ENCODE data around the gene NUTM2E. TPM values are rescaled to one million over a fixed set of nuclear protein-coding genes. Genes with fewer than 3 reads are reported as not detected.
"Not testable (repeated sequence)": the region's sequence is repeated elsewhere in the genome, so short reads cannot be mapped to it uniquely, and the experiment has no call there.

Gene NUTM2E, protein sequence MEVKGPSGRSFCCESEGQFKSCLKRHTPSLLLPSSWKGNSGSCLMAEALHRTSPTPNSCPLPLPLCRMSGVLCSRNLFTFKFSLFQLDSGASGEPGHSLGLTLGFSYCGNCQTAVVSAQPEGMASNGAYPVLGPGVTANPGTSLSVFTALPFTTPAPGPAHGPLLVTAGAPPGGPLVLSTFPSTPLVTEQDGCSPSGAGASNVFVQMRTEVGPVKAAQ (N-terminal part only)
- 0.24 TPM for polyA plus RNA-seq (2013)

DNA sequence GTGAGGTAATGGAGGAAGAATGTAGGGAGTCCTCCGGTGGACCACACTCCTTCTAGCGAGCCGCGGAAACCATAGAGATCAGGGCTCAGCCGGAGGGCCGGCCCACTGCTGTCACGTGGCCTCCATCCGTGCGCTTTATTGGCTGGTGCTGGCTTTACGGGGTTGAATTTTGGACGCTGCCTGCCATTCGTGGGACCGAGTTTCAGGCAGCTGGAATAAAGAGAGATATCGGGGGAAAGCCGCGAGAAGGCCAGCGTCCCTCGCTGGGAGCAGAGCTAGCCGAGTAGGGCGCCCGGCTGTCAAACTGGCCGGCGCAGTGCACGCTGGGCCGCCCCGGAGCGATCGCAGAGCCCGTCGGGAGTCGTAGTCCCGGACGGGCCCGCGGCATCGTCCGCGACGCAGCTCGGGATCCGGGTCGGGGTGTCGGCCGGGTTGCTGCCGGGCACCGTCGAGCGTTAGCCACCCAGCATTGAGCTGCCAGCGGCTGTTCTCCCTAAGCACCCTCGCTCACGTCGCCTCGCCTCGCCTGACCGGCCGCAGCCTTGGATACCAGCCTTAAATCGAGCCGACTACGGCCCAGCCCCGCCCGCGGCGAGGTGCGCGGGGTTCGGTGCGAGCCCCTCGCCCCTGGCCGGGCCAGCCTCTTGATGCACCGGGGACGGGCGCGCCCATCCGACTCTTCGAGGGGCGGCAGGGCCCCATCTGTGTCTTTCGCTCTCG, at the start of gene NUTM2E:
Gene NUTM2E (plus strand): TSS at position 244 of the 720 bp plus-strand sequence. CDS start 15,002 bp downstream, outside the sequence.
- Histone ChIP-seq H3K4me1 (ENCODE audit: control extremely low read depth in 1 of 4, control insufficient read depth in 4 of 4, insufficient read depth in 4 of 4, low read length in 3 of 4) (peaks cover 0 to 11% (median 2%) of the 10 kb centered on the region in 4 experiments), H3K27ac (ENCODE audit: insufficient read depth in 1 of 2, low read depth in 1 of 2, low read length in 2 of 2, poor library complexity in 1 of 2, severe bottlenecking in 2 of 2) (peak within 1 kb of the TSS; percentile 25 to 66), H3K4me3 (ENCODE audit: control insufficient read depth in 1 of 7, extremely low read depth in 1 of 7, insufficient read depth in 4 of 7, low read depth in 2 of 7, low read length in 6 of 7) (peak within 1 kb of the TSS; percentile 31 to 77 (median 51))
- H3K9me3 ChIP-seq (ENCODE audit: control extremely low read depth in 1 of 5, control insufficient read depth in 4 of 5, insufficient read depth in 2 of 5, low read depth in 1 of 5, low read length in 4 of 5); H3K27me3 ChIP-seq (replicated peaks in 2 of 5; ENCODE audit: control insufficient read depth in 4 of 5, insufficient read depth in 5 of 5, low read length in 4 of 5); POLR2A ChIA-PET; CTCF ChIA-PET; H3K36me3 ChIP-seq (ENCODE audit: control insufficient read depth in 4 of 4, insufficient read depth in 4 of 4, low read length in 3 of 4): not testable (repeated sequence)
- WGBS (ENCODE audit: insufficient coverage), result 0% methylated on average over 2 of the region's 78 CpGs
- DNase-seq, result peak; percentile 51 to 89 (median 81)

DNA sequence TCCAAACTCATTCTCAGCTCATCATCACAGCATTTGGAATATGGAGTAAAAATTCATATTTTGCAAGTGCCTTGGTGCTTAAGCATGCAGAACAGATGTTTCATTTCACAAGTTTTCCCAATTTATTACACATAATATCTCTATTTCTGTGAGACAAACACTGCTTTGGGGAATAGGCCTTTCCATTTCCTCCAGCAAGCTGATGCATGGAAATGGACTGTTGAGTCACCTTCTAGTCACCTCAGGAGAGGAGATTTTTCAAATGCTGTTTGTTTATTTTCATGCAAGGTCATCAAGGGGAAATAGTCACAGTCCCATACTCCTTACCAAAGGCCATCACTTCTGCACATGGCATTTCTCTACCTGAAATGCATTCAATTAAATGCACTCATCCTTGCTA, 48.5 kb upstream of the NUTM2E start:
- H3K4me3 ChIP-seq (ENCODE audit: control insufficient read depth in 1 of 7, extremely low read depth in 1 of 7, insufficient read depth in 4 of 7, low read depth in 2 of 7, low read length in 6 of 7); DNase-seq; H3K27ac ChIP-seq (ENCODE audit: insufficient read depth in 1 of 2, low read depth in 1 of 2, low read length in 2 of 2, poor library complexity in 1 of 2, severe bottlenecking in 2 of 2); H3K27me3 ChIP-seq (replicated peaks in 2 of 5; ENCODE audit: control insufficient read depth in 4 of 5, insufficient read depth in 5 of 5, low read length in 4 of 5); POLR2A ChIA-PET; H3K4me1 ChIP-seq (ENCODE audit: control extremely low read depth in 1 of 4, control insufficient read depth in 4 of 4, insufficient read depth in 4 of 4, low read length in 3 of 4); H3K9me3 ChIP-seq (ENCODE audit: control extremely low read depth in 1 of 5, control insufficient read depth in 4 of 5, insufficient read depth in 2 of 5, low read depth in 1 of 5, low read length in 4 of 5); CTCF ChIA-PET; H3K36me3 ChIP-seq (ENCODE audit: control insufficient read depth in 4 of 4, insufficient read depth in 4 of 4, low read length in 3 of 4): not testable (repeated sequence)

DNA sequence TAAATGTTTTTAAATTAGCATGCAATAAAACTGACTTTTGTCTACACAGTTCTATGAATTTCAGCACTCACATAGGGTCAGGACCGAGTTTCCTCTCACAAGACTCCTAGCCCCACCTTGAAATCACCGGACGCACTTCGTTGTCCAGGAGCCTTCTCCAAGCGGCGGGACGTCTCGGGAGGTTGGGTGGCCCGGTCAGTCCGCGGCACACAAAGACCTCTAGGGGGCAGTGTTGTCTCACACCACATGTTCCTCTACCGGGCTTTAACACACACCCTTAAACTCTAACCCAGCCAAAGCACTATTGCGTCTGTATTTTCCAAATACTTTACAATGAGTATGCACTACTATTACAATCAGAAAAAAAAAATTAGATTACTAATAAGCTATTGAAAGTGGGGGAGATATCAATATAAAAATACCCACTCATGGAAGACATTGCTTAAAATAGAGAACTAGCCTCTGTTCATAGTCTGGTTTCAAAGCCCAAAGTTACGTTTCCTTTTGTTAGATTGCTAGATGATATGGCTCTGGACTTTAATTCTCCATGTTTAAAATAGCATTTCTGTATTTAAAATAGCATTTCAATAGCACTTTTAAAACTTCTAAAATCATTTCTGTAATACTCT, 47.1 kb upstream of the NUTM2E start:
- H3K4me3 ChIP-seq (ENCODE audit: control insufficient read depth in 1 of 7, extremely low read depth in 1 of 7, insufficient read depth in 4 of 7, low read depth in 2 of 7, low read length in 6 of 7), result peak overlapping the region in 1 of 7 experiments; percentile 40
- H3K9me3 ChIP-seq (ENCODE audit: control extremely low read depth in 1 of 5, control insufficient read depth in 4 of 5, insufficient read depth in 2 of 5, low read depth in 1 of 5, low read length in 4 of 5); H3K36me3 ChIP-seq (ENCODE audit: control insufficient read depth in 4 of 4, insufficient read depth in 4 of 4, low read length in 3 of 4); H3K4me1 ChIP-seq (ENCODE audit: control extremely low read depth in 1 of 4, control insufficient read depth in 4 of 4, insufficient read depth in 4 of 4, low read length in 3 of 4); CTCF ChIA-PET; H3K27ac ChIP-seq (ENCODE audit: insufficient read depth in 1 of 2, low read depth in 1 of 2, low read length in 2 of 2, poor library complexity in 1 of 2, severe bottlenecking in 2 of 2); POLR2A ChIA-PET; H3K27me3 ChIP-seq (replicated peaks in 2 of 5; ENCODE audit: control insufficient read depth in 4 of 5, insufficient read depth in 5 of 5, low read length in 4 of 5): not testable (repeated sequence)
- no CpG with 5 or more reads among the region's 14 CpGs for WGBS (ENCODE audit: insufficient coverage)
- DNase-seq, result peak; percentile 45 to 77 (median 75)

DNA sequence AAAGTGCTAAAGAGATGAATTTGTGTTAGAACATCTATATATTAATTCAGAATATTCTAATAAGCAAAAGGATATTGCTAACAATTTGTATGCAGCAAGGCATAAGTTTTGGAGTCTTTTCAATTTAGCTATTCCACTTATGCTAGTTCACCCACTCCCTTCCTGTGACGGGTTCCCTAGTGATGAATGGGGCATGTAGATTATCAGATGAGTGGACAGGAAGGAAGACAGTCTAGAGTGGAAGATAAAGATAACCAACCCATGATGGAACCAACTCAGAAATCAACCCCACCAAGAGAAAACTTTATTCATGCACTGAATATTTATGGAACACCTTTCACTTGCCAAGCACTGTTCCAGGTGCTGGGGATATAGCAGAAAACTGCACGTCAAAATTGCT, 46.5 kb upstream of the NUTM2E start:
- peak overlapping the region in 1 of 7 experiments; percentile 40 for H3K4me3 ChIP-seq (ENCODE audit: control insufficient read depth in 1 of 7, extremely low read depth in 1 of 7, insufficient read depth in 4 of 7, low read depth in 2 of 7, low read length in 6 of 7)
- POLR2A ChIA-PET; H3K4me1 ChIP-seq (ENCODE audit: control extremely low read depth in 1 of 4, control insufficient read depth in 4 of 4, insufficient read depth in 4 of 4, low read length in 3 of 4); CTCF ChIA-PET; H3K9me3 ChIP-seq (ENCODE audit: control extremely low read depth in 1 of 5, control insufficient read depth in 4 of 5, insufficient read depth in 2 of 5, low read depth in 1 of 5, low read length in 4 of 5); H3K27ac ChIP-seq (ENCODE audit: insufficient read depth in 1 of 2, low read depth in 1 of 2, low read length in 2 of 2, poor library complexity in 1 of 2, severe bottlenecking in 2 of 2); H3K27me3 ChIP-seq (replicated peaks in 2 of 5; ENCODE audit: control insufficient read depth in 4 of 5, insufficient read depth in 5 of 5, low read length in 4 of 5); H3K36me3 ChIP-seq (ENCODE audit: control insufficient read depth in 4 of 4, insufficient read depth in 4 of 4, low read length in 3 of 4): not testable (repeated sequence)
- peak in 2 of 3 donors; percentile 9 to 15 for DNase-seq
- no CpG with 5 or more reads among the region's 2 CpGs for whole genome bisulfite sequencing (ENCODE audit: insufficient coverage)

DNA sequence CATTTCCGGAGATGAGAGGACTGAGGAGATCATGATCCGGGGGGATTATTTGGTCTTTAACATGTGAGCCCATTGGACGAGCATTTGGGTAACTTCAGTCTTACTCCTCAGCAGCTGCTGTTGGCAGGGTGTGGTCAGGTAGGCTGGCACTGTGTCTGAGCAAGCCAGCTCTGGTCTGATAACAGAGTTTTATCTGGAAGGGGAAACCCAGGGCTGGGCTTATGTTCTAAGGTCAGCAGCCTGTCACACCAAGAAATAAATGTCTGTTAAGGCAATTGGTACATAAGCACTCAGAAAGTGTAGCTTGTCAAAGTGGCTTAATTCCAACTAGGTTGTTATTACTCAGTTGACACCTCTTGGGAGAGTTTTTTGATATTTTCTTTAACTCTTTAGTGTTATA, 45.0 kb upstream of the NUTM2E start:
- CTCF ChIA-PET; DNase-seq; H3K27me3 ChIP-seq (replicated peaks in 2 of 5; ENCODE audit: control insufficient read depth in 4 of 5, insufficient read depth in 5 of 5, low read length in 4 of 5); H3K4me1 ChIP-seq (ENCODE audit: control extremely low read depth in 1 of 4, control insufficient read depth in 4 of 4, insufficient read depth in 4 of 4, low read length in 3 of 4); H3K27ac ChIP-seq (ENCODE audit: insufficient read depth in 1 of 2, low read depth in 1 of 2, low read length in 2 of 2, poor library complexity in 1 of 2, severe bottlenecking in 2 of 2); H3K4me3 ChIP-seq (ENCODE audit: control insufficient read depth in 1 of 7, extremely low read depth in 1 of 7, insufficient read depth in 4 of 7, low read depth in 2 of 7, low read length in 6 of 7); H3K9me3 ChIP-seq (ENCODE audit: control extremely low read depth in 1 of 5, control insufficient read depth in 4 of 5, insufficient read depth in 2 of 5, low read depth in 1 of 5, low read length in 4 of 5); POLR2A ChIA-PET; H3K36me3 ChIP-seq (ENCODE audit: control insufficient read depth in 4 of 4, insufficient read depth in 4 of 4, low read length in 3 of 4): not testable (repeated sequence)
- no CpG with 5 or more reads among the region's 3 CpGs for WGBS (ENCODE audit: insufficient coverage)

DNA sequence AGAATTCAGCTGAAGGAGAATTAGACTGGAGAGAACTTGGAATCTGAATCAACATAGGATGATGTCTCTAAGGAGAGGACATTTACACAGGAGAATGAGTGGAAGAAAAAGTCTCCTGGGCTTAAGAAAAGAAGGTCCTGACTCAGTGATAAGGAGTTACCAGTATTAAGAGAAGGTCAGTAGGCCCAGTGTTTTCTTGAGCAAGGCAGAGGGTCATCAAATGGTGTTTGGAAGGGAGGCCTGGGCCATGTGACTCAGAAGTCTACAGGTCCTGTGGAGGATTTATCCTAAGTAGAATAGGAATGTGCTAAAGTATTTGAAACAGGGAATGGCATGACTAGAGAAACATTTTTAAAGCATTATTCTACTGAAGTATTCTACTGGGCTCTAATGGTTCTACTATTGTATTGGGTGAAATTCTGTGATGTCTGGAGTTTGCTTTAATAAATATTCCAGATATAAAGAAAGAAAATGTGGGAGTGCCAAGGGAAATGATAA, 39.0 kb upstream of the NUTM2E start:
- H3K27ac ChIP-seq (ENCODE audit: insufficient read depth in 1 of 2, low read depth in 1 of 2, low read length in 2 of 2, poor library complexity in 1 of 2, severe bottlenecking in 2 of 2); H3K9me3 ChIP-seq (ENCODE audit: control extremely low read depth in 1 of 5, control insufficient read depth in 4 of 5, insufficient read depth in 2 of 5, low read depth in 1 of 5, low read length in 4 of 5); CTCF ChIA-PET; POLR2A ChIA-PET; H3K4me3 ChIP-seq (ENCODE audit: control insufficient read depth in 1 of 7, extremely low read depth in 1 of 7, insufficient read depth in 4 of 7, low read depth in 2 of 7, low read length in 6 of 7); H3K36me3 ChIP-seq (ENCODE audit: control insufficient read depth in 4 of 4, insufficient read depth in 4 of 4, low read length in 3 of 4); H3K4me1 ChIP-seq (ENCODE audit: control extremely low read depth in 1 of 4, control insufficient read depth in 4 of 4, insufficient read depth in 4 of 4, low read length in 3 of 4); H3K27me3 ChIP-seq (replicated peaks in 2 of 5; ENCODE audit: control insufficient read depth in 4 of 5, insufficient read depth in 5 of 5, low read length in 4 of 5); DNase-seq: not testable (repeated sequence)

DNA sequence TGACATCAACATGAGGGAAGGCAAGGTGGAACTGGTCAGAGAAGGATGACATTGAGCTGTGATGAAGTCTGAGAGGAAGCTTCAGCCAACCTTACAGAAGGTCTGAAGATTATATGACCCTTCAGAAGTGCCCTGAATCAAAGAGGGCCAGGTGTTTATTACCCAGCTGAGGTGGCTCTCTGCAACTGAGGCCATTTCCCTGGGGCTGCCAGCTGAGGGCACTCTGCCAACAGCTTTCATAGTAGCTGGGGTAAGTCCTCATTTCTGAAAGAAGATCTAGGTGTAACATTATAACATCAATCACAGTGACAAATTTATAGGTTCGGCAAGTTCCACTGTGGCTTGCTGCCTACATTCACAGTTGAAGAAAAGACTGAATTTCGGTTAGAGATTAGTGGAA, 37.2 kb upstream of the NUTM2E start:
- CTCF ChIA-PET; POLR2A ChIA-PET; H3K9me3 ChIP-seq (ENCODE audit: control extremely low read depth in 1 of 5, control insufficient read depth in 4 of 5, insufficient read depth in 2 of 5, low read depth in 1 of 5, low read length in 4 of 5); H3K27ac ChIP-seq (ENCODE audit: insufficient read depth in 1 of 2, low read depth in 1 of 2, low read length in 2 of 2, poor library complexity in 1 of 2, severe bottlenecking in 2 of 2); DNase-seq; H3K27me3 ChIP-seq (replicated peaks in 2 of 5; ENCODE audit: control insufficient read depth in 4 of 5, insufficient read depth in 5 of 5, low read length in 4 of 5); H3K36me3 ChIP-seq (ENCODE audit: control insufficient read depth in 4 of 4, insufficient read depth in 4 of 4, low read length in 3 of 4); H3K4me1 ChIP-seq (ENCODE audit: control extremely low read depth in 1 of 4, control insufficient read depth in 4 of 4, insufficient read depth in 4 of 4, low read length in 3 of 4); H3K4me3 ChIP-seq (ENCODE audit: control insufficient read depth in 1 of 7, extremely low read depth in 1 of 7, insufficient read depth in 4 of 7, low read depth in 2 of 7, low read length in 6 of 7): not testable (repeated sequence)
- WGBS (ENCODE audit: insufficient coverage), result no CpG with 5 or more reads among the region's 2 CpGs

All from common myeloid progenitor, CD34-positive (primary cell).